Measurements from ENCODE around the gene FER. TPM values are rescaled to one million over a fixed set of nuclear protein-coding genes. Genes with fewer than 3 reads are reported as not detected.

The FER gene
- total and polyA plus RNA-seq, 8 donors, result 1.4 to 15.3 (median 6.2) TPM

GRCh38 chr5:108997720-108998119, 250.0 kb downstream of the FER start:
- Histone ChIP-seq H3K36me3 (no peaks in the 10 kb centered on the region), H3K4me1 (no peaks in the 10 kb centered on the region), H3K4me3 (no peak overlapping the region), H3K27ac (no peak overlapping the region), H3K27me3 (no peaks in the 10 kb centered on the region), H3K9me3 (no peaks in the 10 kb centered on the region)
- no peak for FAIRE-seq
- no peak for ATAC-seq
- DNase-seq, result no peak
- no peak for TF ChIP-seq CTCF (IDR thresholded peaks at IDR 0.05)
- intact Hi-C loops (cut with DNase I), result no loop called here
- 88 to 92% methylated on average over 4 of the region's 4 CpGs for WGBS, 2 donors

GRCh38 chr5:108998216-108998615, 250.5 kb downstream of the FER start:
- Histone ChIP-seq H3K27ac (no peak overlapping the region), H3K27me3 (no peaks in the 10 kb centered on the region), H3K9me3 (no peaks in the 10 kb centered on the region), H3K36me3 (no peaks in the 10 kb centered on the region), H3K4me1 (no peaks in the 10 kb centered on the region), H3K4me3 (no peak overlapping the region)
- DNase-seq (no peak), ATAC-seq (no peak), FAIRE-seq (no peak)
- intact Hi-C loops (cut with DNase I), result no loop called here
- WGBS, 2 donors, result 96 to 98% methylated on average over 11 of the region's 11 CpGs
- no peak for TF ChIP-seq CTCF (IDR thresholded peaks at IDR 0.05)

- Histone ChIP-seq H3K4me3 (no peak overlapping the region), H3K4me1 (no peaks in the 10 kb centered on the region), H3K27me3 (no peaks in the 10 kb centered on the region), H3K27ac (no peak overlapping the region), H3K36me3 (no peaks in the 10 kb centered on the region), H3K9me3 (no peaks in the 10 kb centered on the region)
- DNase-seq (no peak), ATAC-seq (no peak), FAIRE-seq (no peak)
- 78 to 94% methylated on average over 4 of the region's 4 CpGs for WGBS, 2 donors
- intact Hi-C loops (cut with DNase I), result no loop called here
- TF ChIP-seq CTCF (IDR thresholded peaks at IDR 0.05), result no peak
Observed at GRCh38 chr5:109003928-109004327, 256.2 kb downstream of the FER start.

- Histone ChIP-seq H3K27me3 (no peaks in the 10 kb centered on the region), H3K9me3 (no peaks in the 10 kb centered on the region), H3K4me1 (no peaks in the 10 kb centered on the region), H3K27ac (no peak overlapping the region), H3K36me3 (no peaks in the 10 kb centered on the region), H3K4me3 (no peak overlapping the region)
- intact Hi-C loops (cut with DNase I), result no loop called here
- FAIRE-seq (no peak), ATAC-seq (no peak), DNase-seq (no peak)
- 78 to 80% methylated on average over 4 of the region's 4 CpGs for WGBS, 2 donors
- TF ChIP-seq CTCF (IDR thresholded peaks at IDR 0.05), result no peak
Observed at GRCh38 chr5:109005297-109006009, 257.8 kb downstream of the FER start.

GRCh38 chr5:109006129-109006528, 258.4 kb downstream of the FER start:
- TF ChIP-seq CTCF (IDR thresholded peaks at IDR 0.05), result no peak
- no peak for ATAC-seq
- 82 to 95% methylated on average over 6 of the region's 6 CpGs for WGBS, 2 donors
- intact Hi-C loops (cut with DNase I), result no loop called here
- no peak for DNase-seq
- no peak overlapping the region for H3K4me3 ChIP-seq
- FAIRE-seq, result no peak
- H3K27me3 ChIP-seq, result no peaks in the 10 kb centered on the region
- H3K27ac ChIP-seq, result no peak overlapping the region
- H3K4me1 ChIP-seq, result no peaks in the 10 kb centered on the region
- no peaks in the 10 kb centered on the region for H3K9me3 ChIP-seq
- H3K36me3 ChIP-seq, result no peaks in the 10 kb centered on the region

Data from pancreas (tissue), 10 donors.